ENCODE measurements around the gene MGAT1. TPM values are rescaled to one million over a fixed set of nuclear protein-coding genes. Genes with fewer than 3 reads are reported as not detected.
A peak's percentile ranks its signal among the peaks of the same experiment; 100 is the strongest.

MGAT1 gene
- total RNA-seq, 1 donor = 113 TPM

DNA sequence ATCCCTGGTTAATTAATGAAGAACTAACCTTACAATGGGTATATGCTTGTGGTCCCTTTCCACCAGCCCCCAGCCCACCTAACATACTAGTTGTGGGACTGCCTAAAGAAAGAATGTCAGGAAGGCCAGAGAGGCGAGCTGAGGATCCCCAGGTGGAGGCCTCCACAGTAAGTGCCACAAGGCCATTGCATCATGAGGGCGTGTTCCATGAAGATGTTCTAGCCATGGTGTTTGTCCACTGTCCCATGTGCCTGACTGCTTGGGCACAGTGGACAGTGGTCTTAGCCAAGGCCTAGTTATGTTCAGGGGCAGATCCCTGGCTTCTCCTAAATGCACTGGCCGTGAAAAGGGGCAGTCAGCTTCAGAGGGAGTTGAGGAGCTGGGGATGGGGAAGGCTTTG, 37.3 kb upstream of the MGAT1 start:
- TF ChIP-seq, protein P1, sequence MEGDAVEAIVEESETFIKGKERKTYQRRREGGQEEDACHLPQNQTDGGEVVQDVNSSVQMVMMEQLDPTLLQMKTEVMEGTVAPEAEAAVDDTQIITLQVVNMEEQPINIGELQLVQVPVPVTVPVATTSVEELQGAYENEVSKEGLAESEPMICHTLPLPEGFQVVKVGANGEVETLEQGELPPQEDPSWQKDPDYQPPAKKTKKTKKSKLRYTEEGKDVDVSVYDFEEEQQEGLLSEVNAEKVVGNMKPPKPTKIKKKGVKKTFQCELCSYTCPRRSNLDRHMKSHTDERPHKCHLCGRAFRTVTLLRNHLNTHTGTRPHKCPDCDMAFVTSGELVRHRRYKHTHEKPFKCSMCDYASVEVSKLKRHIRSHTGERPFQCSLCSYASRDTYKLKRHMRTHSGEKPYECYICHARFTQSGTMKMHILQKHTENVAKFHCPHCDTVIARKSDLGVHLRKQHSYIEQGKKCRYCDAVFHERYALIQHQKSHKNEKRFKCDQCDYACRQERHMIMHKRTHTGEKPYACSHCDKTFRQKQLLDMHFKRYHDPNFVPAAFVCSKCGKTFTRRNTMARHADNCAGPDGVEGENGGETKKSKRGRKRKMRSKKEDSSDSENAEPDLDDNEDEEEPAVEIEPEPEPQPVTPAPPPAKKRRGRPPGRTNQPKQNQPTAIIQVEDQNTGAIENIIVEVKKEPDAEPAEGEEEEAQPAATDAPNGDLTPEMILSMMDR (IDR thresholded peaks at IDR 0.05; ENCODE audit: extremely low read depth, low read depth, low read length) = no peak
- no peaks in the 10 kb centered on the region for H3K36me3 ChIP-seq (ENCODE audit: insufficient read depth, low read length)
- no peaks in the 10 kb centered on the region for H3K9me3 ChIP-seq (ENCODE audit: low read depth, low read length)

DNA sequence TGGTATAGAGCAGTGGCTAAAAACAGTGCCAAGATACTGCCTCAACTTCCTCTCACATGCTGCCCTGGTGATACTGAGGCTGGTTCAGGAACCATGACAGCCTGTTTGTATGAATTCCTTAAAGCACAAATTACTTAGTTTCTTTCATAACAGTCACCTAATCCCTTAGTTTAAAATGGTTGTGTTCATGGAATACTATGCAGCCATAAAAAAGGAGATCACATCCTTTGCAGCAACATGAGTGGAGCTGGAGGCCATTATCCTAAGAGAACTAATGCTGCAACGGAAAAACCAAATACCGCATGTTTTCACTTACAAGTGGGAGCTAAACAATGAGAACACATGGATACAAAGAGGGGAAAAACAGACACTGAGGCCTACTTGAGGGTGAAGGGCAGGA, 36.6 kb upstream of the MGAT1 start:
- Histone ChIP-seq H3K4me3 (ENCODE audit: insufficient read depth, low read length) (no peak overlapping the region), H3K4me1 (ENCODE audit: insufficient read depth, low read length) (no peaks in the 10 kb centered on the region), H3K79me2 (ENCODE audit: insufficient read depth, low read length) (peaks cover 7% of the 10 kb centered on the region), H3K36me3 (ENCODE audit: insufficient read depth, low read length) (peaks cover 5% of the 10 kb centered on the region), H2AFZ (ENCODE audit: low read length) (no peak overlapping the region), H4K20me1 (ENCODE audit: insufficient read depth, low read length) (no peaks in the 10 kb centered on the region), H3K4me2 (ENCODE audit: insufficient read depth, low read length) (no peak overlapping the region), H3K27me3 (ENCODE audit: insufficient read depth, low read length) (no peaks in the 10 kb centered on the region), H3K27ac (ENCODE audit: low read depth, low read length) (no peak overlapping the region), H3K9me3 (ENCODE audit: low read depth, low read length) (no peaks in the 10 kb centered on the region)
- TF ChIP-seq, protein P1 (IDR thresholded peaks at IDR 0.05; ENCODE audit: extremely low read depth, low read depth, low read length) = no peak
- no peak for DNase-seq (ENCODE audit: insufficient read length, low spot score, missing footprints)

More for the DNA sequence above, 37.3 kb upstream of the MGAT1 start:
- no peak overlapping the region for H3K4me3 ChIP-seq (ENCODE audit: insufficient read depth, low read length)
- H3K4me1 ChIP-seq (ENCODE audit: insufficient read depth, low read length) = no peaks in the 10 kb centered on the region
- no peak overlapping the region for H2AFZ ChIP-seq (ENCODE audit: low read length)
- H3K27me3 ChIP-seq (ENCODE audit: insufficient read depth, low read length) = no peaks in the 10 kb centered on the region
- H3K4me2 ChIP-seq (ENCODE audit: insufficient read depth, low read length) = no peak overlapping the region
- no peak for DNase-seq (ENCODE audit: insufficient read length, low spot score, missing footprints)
- H3K79me2 ChIP-seq (ENCODE audit: insufficient read depth, low read length) = no peaks in the 10 kb centered on the region
- H4K20me1 ChIP-seq (ENCODE audit: insufficient read depth, low read length) = no peaks in the 10 kb centered on the region
- no peak overlapping the region for H3K27ac ChIP-seq (ENCODE audit: low read depth, low read length)

DNA sequence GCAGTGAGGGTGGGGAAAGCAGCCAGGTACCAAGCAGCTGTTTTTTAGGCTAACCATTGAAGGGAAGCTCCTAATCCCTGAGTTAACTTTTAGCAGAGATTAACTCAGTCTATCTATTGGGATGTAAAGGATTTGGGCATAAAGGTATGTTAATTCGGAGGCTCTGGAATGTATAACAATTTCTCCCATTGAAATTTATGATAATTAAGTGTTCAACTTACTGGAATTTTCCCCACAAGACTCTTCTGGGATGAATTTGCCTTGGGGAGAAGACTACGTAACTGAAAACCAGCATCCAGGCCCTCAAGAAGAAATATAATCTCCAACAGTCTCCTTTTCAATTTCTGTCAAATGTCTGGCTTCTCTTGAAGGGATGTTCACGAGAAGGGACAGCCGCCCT, 34.9 kb upstream of the MGAT1 start:
- no peaks in the 10 kb centered on the region for H3K27me3 ChIP-seq (ENCODE audit: insufficient read depth, low read length)
- no peaks in the 10 kb centered on the region for H4K20me1 ChIP-seq (ENCODE audit: insufficient read depth, low read length)
- DNase-seq (ENCODE audit: insufficient read length, low spot score, missing footprints) = no peak
- peaks cover 17% of the 10 kb centered on the region for H3K79me2 ChIP-seq (ENCODE audit: insufficient read depth, low read length)
- TF ChIP-seq, protein P1 (IDR thresholded peaks at IDR 0.05; ENCODE audit: extremely low read depth, low read depth, low read length) = no peak
- no peak overlapping the region for H2AFZ ChIP-seq (ENCODE audit: low read length)
- H3K4me2 ChIP-seq (ENCODE audit: insufficient read depth, low read length) = no peak overlapping the region
- no peak overlapping the region for H3K4me3 ChIP-seq (ENCODE audit: insufficient read depth, low read length)
- H3K27ac ChIP-seq (ENCODE audit: low read depth, low read length) = no peak overlapping the region
- peaks cover 5% of the 10 kb centered on the region for H3K36me3 ChIP-seq (ENCODE audit: insufficient read depth, low read length)
- H3K4me1 ChIP-seq (ENCODE audit: insufficient read depth, low read length) = peaks cover 4% of the 10 kb centered on the region
- H3K9me3 ChIP-seq (ENCODE audit: low read depth, low read length) = no peaks in the 10 kb centered on the region

DNA sequence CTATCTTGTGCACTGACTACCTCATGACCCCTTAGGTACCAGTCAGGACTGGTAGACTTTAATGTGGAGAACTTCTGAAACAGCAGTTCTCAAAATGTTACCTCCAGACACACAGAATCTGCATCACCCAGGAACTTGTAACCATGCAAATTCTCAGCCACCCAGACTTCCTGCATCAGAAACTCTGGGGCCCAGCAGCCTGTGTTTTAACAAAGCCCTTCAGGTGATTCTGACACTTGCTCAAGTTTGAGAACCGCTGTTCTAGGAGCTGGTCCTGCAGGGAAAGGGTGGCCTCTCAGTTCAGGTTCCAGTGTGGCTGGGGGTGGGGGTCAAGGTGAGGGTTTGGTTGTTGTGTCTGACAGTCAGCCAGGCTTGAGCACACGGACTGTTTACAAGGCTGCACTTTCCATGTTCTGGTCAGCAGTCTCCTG, 30.0 kb upstream of the MGAT1 start:
- Histone ChIP-seq H3K27me3 (ENCODE audit: insufficient read depth, low read length) (no peaks in the 10 kb centered on the region), H3K27ac (ENCODE audit: low read depth, low read length) (no peak overlapping the region), H3K79me2 (ENCODE audit: insufficient read depth, low read length) (peaks cover 33% of the 10 kb centered on the region), H3K4me3 (ENCODE audit: insufficient read depth, low read length) (peak overlapping the region; percentile 88), H3K4me2 (ENCODE audit: insufficient read depth, low read length) (peak overlapping the region; percentile 90), H4K20me1 (ENCODE audit: insufficient read depth, low read length) (no peaks in the 10 kb centered on the region), H3K4me1 (ENCODE audit: insufficient read depth, low read length) (peaks cover 17% of the 10 kb centered on the region), H3K9me3 (ENCODE audit: low read depth, low read length) (no peaks in the 10 kb centered on the region), H2AFZ (ENCODE audit: low read length) (no peak overlapping the region), H3K36me3 (ENCODE audit: insufficient read depth, low read length) (peaks cover 5% of the 10 kb centered on the region)
- TF ChIP-seq, protein P1 (IDR thresholded peaks at IDR 0.05; ENCODE audit: extremely low read depth, low read depth, low read length) = no peak
- DNase-seq (ENCODE audit: insufficient read length, low spot score, missing footprints) = no peak
